NB4 (cell line): ENCODE measurements around the gene CORO2A.

Source experiments
- POLR2A ChIP-seq: IDR thresholded peaks from 2 replicates; pipeline ENCODE4 v1.6.1; 2011; ENCODE audit warnings: mild to moderate bottlenecking; ENCODE audit not compliant: insufficient read length; ENCODE audit errors: extremely low read depth
- TF ChIP-seq, protein P1 (sequence below): IDR thresholded peaks from one replicate; pipeline ENCODE4 v1.5.1; 2012; ENCODE audit warnings: low read depth, low read length
- TF ChIP-seq, protein P2 (sequence below): IDR thresholded peaks from 2 replicates; pipeline ENCODE4 v1.6.1; 2011; ENCODE audit warnings: low read depth, low read length

DNA sequence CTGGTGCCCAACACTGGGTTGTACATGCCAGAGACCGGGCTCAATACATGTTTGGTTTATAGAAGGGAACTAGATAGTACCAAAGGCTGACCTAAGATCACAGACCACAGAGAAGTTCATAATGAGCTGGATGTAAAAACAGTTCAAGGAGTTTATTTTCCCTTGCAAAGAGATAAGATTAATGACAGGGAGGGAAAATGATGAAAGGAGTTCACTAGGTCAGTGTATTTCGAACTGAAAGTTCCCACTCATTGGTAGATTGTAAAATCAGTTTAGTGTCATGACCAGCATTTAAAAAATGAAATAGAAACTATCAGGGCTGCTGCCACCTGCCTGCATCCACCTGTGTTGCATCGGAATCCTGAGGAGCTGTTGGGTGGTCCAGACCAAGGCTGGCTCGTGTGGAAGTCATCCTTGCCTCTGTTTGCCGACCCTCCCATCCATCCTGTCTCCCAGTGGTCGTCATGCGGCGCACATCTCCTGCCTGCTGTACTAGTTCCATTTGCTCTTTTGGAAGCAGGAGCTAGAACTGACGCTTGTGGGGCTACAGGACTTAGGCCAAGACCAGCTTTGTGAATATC lies 41.9 kb upstream of the CORO2A start:
- TF ChIP-seq, protein P1, sequence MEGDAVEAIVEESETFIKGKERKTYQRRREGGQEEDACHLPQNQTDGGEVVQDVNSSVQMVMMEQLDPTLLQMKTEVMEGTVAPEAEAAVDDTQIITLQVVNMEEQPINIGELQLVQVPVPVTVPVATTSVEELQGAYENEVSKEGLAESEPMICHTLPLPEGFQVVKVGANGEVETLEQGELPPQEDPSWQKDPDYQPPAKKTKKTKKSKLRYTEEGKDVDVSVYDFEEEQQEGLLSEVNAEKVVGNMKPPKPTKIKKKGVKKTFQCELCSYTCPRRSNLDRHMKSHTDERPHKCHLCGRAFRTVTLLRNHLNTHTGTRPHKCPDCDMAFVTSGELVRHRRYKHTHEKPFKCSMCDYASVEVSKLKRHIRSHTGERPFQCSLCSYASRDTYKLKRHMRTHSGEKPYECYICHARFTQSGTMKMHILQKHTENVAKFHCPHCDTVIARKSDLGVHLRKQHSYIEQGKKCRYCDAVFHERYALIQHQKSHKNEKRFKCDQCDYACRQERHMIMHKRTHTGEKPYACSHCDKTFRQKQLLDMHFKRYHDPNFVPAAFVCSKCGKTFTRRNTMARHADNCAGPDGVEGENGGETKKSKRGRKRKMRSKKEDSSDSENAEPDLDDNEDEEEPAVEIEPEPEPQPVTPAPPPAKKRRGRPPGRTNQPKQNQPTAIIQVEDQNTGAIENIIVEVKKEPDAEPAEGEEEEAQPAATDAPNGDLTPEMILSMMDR: no peak
- TF ChIP-seq, protein P2, sequence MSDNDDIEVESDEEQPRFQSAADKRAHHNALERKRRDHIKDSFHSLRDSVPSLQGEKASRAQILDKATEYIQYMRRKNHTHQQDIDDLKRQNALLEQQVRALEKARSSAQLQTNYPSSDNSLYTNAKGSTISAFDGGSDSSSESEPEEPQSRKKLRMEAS: no peak
- TF ChIP-seq POLR2A: no peak
